Occipital lobe (tissue), 2 donors: ENCODE measurements around the gene DPP4. TPM values are rescaled to one million over a fixed set of nuclear protein-coding genes. Genes with fewer than 3 reads are reported as not detected.
A peak's percentile ranks its signal among the peaks of the same experiment; 100 is the strongest.
"Not testable (repeated sequence)": the region's sequence is repeated elsewhere in the genome, so short reads cannot be mapped to it uniquely, and the experiment has no call there.

Experiments
- DNase-seq: peaks from one replicate; lab custom pipeline; 2025; lab: John Stamatoyannopoulos, UW
- total RNA-seq: library from RNA; depleted of rRNA; stranded (reverse); fragments of >200 nt; gene quantifications from one replicate; pipeline ENCODE4 v1.2.3, GENCODE V29; 2014

Gene DPP4
- total RNA-seq, 1 donor from 2014 or later = 6.4 TPM

- no peak for DNase-seq
These were observed 14.9 kb downstream of the DPP4 start for GRCh38 chr2:162058973-162059668.

GRCh38 chr2:162057426-162057825 lies 16.6 kb downstream of the DPP4 start:
- no peak for DNase-seq

- no peak for DNase-seq
These were observed 17.1 kb downstream of the DPP4 start for GRCh38 chr2:162056796-162057399.

DNA sequence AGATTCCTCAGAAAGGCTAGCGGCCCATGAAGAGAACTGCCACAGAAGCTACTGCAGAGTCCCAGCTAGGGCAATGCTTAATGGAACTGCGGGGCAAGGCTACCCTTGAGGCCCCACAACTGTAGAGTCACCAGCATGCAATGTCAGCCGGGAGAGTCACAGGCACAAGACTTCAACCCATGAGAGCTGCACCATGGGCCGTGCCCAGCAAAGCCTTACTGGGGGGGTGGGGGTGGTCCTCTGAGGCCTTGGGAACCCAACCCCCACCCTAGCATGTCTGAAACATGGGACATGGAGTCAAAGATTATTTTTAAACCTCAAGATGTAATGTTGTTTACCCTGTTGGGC lies 20.2 kb downstream of the DPP4 start:
- no peak for DNase-seq

DNA sequence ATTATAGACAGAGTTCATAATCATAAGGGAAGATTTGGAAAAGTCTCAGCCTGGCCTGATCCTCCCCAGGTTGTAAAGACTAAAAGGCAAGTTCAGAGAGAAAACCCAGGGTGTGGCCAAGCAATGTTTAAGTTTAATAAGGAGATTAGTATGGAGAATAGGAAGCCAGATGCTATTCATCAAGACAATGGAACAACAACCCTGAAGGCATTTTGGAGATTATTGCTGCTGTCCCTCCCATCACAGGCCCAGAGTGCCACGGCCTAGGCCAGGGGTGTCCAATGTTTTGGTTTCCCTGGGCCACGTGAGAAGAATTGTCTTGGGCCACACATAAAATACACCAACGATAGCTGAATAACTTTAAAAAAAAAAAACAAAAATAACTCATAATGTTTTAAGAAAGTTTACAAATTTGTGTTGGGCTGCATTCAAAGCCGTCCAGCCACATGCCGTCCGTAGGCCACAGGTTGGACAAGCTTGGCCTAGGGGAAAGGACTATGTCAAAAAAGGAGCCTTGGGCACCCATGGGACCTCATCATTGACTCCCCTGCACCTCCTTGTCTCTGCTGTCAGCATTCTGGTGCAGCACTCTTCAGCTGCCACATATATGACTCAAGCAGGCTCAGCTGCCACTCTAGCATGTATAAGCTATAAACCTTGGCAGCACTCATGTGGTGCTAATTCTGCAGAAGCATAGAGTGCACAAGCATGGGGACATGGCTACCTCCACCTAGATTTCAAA lies 20.8 kb downstream of the DPP4 start:
- DNase-seq = no peak

GRCh38 chr2:162050513-162050961 lies 23.5 kb downstream of the DPP4 start:
- no peak for DNase-seq

GRCh38 chr2:162049089-162049488 lies 24.9 kb downstream of the DPP4 start:
- DNase-seq = not testable (repeated sequence)

DNA sequence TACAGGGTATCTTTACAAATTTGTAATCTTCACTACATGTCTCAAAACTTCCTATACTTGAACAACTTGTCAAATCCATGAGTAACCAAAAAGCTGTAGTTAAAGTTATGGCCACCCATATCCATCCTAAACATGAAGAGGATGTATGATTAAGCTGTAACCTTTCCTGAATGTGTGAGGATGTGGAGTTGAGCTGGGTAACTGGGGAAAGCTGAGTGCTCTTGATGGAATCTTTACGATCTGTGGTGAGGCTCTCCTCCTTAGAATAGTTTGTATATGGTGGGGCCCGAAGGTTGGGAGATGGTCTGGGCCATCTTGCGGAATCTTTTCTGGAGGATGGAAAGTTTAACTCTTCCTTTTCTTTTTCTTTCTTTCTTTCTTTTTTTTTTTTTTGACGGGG lies 29.4 kb downstream of the DPP4 start:
- DNase-seq = no peak

DNA sequence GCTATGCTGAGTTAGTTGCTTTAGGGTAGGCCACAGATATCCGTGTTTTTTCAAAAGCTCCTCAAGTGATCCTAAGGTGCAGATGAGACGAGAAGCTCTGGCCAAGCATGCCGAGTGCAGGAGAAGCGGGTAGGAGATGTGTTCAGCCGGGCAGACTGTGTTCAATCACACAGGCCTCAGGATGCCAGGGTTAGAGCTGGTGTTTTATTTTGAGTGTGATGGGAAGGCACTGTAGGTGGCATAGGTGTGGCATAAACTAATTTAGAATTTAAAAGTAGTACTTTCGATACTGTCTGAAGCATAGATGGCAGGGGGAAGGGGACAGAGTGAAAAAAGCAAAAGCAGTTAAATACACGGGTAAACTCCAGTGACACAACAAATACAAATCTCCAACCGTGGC lies 30.9 kb downstream of the DPP4 start:
- no peak for DNase-seq

DNA sequence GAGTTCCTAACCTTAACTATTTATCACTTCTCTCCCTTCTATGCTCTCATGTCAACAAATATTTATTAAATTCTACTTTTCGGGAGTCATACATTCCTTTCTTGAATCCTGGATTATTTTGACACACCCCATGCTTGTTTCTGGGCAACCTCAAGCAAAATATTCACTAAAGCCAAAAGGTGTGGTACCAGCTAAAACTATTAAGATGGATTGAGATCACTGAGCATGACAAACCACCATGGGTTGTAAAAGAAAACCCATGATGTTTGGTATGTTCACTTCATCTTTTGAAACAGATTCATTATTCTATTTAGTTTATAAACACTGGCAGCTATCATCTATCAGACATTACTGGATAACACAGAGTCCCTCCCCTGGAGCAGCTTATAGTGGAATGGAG lies 32.5 kb downstream of the DPP4 start:
- no peak for DNase-seq

DNA sequence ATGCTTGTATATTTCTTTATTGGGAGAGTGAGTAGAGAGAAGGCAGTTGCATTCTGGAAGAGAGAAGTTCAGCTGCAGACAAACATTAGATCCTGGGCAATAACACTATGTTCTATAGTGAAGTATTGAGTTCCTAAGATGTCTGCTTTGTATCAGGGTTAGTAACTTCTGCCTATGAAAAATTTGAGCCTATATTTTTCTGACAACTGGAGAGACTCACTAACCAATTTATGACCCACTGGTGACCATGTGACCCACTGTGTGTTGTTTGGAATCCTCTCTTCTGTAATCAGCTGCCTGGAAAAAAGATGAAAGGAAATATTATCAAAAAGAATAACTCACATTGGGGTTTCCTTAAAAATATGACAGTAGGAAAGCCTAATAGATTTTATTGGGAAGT lies 35.3 kb downstream of the DPP4 start:
- no peak for DNase-seq

- DNase-seq = no peak
These were observed 36.1 kb downstream of the DPP4 start for GRCh38 chr2:162037886-162038285.

DNA sequence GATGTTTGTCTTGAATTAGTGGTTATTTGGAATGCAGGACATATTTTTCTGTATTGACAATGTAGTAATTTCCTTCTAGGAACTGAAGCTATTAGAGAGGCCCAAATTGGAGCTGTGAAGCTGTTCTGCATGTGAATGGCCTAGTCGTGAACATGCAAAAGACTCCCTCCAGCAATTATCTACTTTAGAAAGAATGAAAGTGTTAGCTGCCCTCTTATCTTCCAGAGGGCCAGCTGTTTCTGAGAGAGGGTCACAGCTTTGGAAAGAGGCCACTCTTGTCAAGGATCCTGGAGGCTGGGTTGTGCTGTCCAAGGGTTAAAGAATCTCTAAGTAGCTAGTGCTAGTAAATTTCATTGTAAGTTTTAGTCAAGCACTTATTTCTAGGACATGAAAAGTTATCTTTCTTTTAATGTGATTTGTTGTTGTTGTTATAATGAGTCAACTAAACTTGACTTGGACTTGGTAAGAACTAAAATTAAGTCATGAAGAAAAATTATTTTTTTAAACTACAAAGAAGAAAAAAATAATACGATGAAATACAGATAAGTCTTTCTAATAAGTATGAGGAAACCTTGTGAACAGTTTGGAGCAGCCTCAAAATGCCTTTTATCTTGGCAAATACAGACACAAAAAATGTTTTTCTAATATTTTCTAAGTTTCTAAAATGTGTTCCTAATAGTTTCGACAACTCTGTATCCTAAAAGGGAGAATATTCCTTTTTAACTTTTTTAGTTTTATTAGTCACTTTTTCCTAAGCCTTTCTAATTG lies 36.8 kb downstream of the DPP4 start:
- no peak for DNase-seq

DNA sequence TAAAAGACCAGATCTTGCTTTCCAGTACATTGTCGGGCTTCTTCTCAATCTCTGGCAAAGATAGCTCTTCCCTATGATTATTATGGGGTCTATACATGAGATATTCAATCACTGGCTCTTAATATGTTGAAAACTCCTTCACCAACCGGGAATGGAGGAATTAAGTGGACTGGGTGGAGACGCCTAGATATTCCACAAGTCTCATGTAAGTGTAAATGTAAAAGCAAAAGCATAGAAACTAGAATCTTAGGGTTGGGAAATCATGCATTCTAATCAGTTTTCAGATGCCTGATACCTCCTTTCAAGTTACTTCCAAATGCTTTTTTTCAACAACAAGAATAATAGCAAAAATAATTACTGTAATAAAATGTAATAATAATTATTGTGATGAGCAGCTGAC lies 38.0 kb downstream of the DPP4 start:
- no peak for DNase-seq

DNA sequence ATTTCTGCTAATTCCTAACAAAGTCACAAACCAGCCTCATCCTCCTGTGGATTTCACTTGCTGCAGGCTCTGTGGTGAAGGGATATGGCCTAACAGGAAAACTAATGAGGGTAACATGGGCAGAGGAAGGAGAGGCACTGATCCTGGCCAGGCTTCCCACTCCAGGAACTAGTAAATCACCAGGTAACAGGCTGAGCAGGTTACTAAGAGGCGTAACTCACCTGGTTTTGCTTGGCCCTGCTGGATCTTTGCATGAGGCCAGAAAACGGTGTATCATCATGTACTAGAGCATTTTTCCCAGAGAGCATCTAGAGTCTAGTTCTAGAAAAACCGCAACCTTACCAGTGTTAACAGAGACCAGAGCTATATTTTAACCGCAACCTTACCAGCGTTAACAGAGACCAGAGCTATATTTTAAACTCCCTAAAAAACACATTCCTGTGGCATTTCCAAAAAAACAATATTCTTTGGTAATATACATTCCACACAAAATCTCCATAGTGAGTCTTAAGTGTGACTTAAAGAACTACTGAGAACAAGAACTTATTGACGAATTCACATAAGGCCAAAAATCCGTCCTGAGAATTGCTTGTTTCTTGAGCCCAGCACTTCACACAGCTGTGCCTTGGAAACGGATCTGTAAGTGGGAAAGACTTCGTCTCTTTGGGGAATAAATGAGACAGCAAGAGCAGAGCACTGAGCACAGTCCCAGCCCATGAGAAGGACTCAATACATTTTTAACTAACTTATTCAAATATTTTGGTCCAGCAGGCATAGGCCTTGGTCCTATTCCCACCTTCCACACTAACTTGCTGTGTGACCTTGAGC lies 43.4 kb downstream of the DPP4 start:
- DNase-seq = no peak

GRCh38 chr2:162029287-162029901 lies 44.6 kb downstream of the DPP4 start:
- peak; percentile 70 for DNase-seq

- DNase-seq = no peak
These were observed 45.5 kb downstream of the DPP4 start for GRCh38 chr2:162028511-162028910.

DNA sequence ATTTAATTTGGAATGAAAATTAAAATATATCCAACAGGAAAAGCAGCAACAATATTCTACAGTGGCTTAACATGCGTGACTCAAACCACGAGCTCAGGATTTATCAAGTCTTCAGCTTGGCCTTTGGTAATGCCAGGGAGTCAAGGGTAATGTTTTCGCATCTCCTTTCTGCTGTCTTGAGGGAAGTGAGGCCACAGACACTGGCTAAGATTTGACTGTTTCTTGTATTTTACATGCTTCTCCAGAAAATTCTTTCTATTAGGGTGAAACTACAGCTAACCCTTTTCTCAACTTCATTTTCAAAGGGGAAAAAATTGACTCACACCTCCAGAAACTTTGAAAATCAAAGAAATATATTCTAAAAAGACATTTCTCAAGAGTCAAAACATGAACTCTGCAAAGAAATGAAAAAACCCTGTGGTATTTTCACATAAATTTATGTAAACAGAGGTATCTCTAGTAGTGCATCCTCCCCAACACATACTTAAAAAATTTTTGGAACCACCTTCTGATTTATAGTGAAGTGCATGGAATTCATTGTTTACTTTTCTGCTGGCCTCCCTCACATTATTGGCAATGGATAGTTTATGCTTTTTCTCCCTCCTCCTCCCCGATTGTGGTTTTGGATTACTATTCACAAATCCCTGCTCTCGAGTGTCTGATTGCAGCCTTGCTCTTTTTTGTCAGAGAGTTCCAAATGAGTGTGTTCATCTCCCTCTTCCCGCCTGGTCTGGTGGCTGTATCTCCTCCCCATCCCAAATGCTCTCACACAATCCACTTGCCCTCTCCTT lies 48.7 kb downstream of the DPP4 start:
- no peak for DNase-seq

DNA sequence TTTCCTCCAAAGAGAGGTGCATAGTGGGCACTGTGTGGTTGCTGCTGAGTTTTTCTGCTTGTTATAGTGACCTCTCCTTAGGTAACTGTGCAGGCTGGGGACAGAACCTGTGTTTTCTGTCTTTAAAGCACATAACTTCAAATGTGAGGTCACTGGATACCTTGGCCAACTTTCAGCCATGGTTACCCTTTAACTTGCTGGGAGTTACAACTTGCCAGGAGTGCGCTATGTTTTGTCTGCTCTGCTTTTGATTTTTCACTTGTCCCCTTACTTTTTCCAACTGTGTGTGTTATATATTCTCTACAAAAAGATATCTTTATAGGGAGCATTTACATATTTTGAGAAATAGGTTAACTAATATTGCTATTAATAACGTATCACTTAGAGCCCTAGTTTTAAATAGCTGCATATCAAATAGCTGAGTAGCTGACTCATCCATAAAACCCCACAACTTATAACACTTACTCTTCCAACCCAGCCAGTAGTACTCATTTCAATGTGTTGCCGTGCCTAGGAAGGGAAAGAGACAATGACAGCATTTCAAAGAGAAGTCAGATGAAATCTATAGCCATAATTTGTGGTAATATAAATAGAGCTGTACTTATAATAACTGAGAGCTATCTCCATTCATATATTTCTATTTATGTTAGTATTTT lies 51.6 kb downstream of the DPP4 start:
- DNase-seq = no peak
